Measurements from ENCODE around the gene NUP50.

DNA sequence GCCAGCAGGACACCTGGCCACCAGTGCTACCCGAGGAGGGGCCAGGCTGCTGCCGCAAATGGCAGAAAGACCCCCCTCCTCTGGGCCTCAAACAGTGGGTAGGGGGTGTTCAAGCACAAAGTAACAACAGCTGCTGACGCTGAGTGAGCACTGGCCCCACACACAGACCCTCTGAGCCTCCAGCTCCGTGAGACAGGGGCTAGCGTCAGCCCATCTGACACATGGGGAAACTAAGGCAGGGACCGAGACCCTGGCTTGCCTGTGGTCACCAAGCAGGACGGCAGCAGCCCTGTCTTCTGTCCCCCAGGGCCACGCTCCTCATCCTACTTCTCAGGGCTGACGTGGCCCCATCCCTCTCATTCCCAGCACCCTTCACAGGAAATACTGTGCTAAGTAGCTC is 36.5 kb downstream of the NUP50 start:
- TF ChIP-seq, protein P1, sequence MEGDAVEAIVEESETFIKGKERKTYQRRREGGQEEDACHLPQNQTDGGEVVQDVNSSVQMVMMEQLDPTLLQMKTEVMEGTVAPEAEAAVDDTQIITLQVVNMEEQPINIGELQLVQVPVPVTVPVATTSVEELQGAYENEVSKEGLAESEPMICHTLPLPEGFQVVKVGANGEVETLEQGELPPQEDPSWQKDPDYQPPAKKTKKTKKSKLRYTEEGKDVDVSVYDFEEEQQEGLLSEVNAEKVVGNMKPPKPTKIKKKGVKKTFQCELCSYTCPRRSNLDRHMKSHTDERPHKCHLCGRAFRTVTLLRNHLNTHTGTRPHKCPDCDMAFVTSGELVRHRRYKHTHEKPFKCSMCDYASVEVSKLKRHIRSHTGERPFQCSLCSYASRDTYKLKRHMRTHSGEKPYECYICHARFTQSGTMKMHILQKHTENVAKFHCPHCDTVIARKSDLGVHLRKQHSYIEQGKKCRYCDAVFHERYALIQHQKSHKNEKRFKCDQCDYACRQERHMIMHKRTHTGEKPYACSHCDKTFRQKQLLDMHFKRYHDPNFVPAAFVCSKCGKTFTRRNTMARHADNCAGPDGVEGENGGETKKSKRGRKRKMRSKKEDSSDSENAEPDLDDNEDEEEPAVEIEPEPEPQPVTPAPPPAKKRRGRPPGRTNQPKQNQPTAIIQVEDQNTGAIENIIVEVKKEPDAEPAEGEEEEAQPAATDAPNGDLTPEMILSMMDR (IDR thresholded peaks at IDR 0.05; ENCODE audit: low read depth, low read length) = no peak
- TF ChIP-seq EZH2phosphoT487 (IDR thresholded peaks at IDR 0.05; ENCODE audit: low read depth) = no peak
